Activated CD4-positive, alpha-beta T cell treated with anti-CD3 and anti-CD28 coated beads, Interleukin-2, amount 50 U/mL, for 1 hour (primary cell): Measurements from ENCODE around the gene SMYD1.

Source experiments
- DNase-seq: peaks from one replicate; pipeline ENCODE4 v3.0.0-alpha.2; 2020

Gene SMYD1

GRCh38 chr2:88123975-88124917 lies 56.6 kb downstream of the SMYD1 start:
- DNase-seq: no peak

- DNase-seq: no peak
These were observed 57.8 kb downstream of the SMYD1 start for GRCh38 chr2:88125344-88125923.

- no peak for DNase-seq
These were observed 58.5 kb downstream of the SMYD1 start for GRCh38 chr2:88125924-88126771.

GRCh38 chr2:88126772-88127637 lies 59.4 kb downstream of the SMYD1 start:
- DNase-seq: no peak

GRCh38 chr2:88127638-88127887 lies 59.9 kb downstream of the SMYD1 start:
- no peak for DNase-seq

- DNase-seq: no peak
These were observed 60.4 kb downstream of the SMYD1 start, which contains the start of gene FABP1 for GRCh38 chr2:88127888-88128653. Gene FABP1, minus strand, starts transcription at chr2:88128062. Its CDS starts 45 bp downstream, at chr2:88128017.

- no peak for DNase-seq
These were observed 61.2 kb downstream of the SMYD1 start for GRCh38 chr2:88128654-88129312.

GRCh38 chr2:88129313-88129959 lies 61.8 kb downstream of the SMYD1 start:
- no peak for DNase-seq

- DNase-seq: no peak
These were observed 63.8 kb downstream of the SMYD1 start for GRCh38 chr2:88131201-88131998.

- DNase-seq: no peak
These were observed 64.4 kb downstream of the SMYD1 start for GRCh38 chr2:88131999-88132368.

GRCh38 chr2:88133875-88134274 lies 66.2 kb downstream of the SMYD1 start:
- DNase-seq: no peak

GRCh38 chr2:88136817-88137216 lies 69.2 kb downstream of the SMYD1 start:
- no peak for DNase-seq

- no peak for DNase-seq
These were observed 70.2 kb downstream of the SMYD1 start for GRCh38 chr2:88137833-88138232.

GRCh38 chr2:88139203-88139702 lies 71.6 kb downstream of the SMYD1 start:
- DNase-seq: no peak

- DNase-seq: no peak
These were observed 72.2 kb downstream of the SMYD1 start for GRCh38 chr2:88139804-88140203.

GRCh38 chr2:88141952-88142351 lies 74.3 kb downstream of the SMYD1 start:
- no peak for DNase-seq

GRCh38 chr2:88144271-88144670 lies 76.6 kb downstream of the SMYD1 start:
- DNase-seq: no peak

- DNase-seq: no peak
These were observed 77.4 kb downstream of the SMYD1 start for GRCh38 chr2:88144914-88145497.

- no peak for DNase-seq
These were observed 79.0 kb downstream of the SMYD1 start for GRCh38 chr2:88146590-88146989.
